ENCODE results near the gene HDAC10.

GRCh38 chr22:50266994-50267393 lies 15.9 kb upstream of the HDAC10 start:
- TF ChIP-seq CTCF (IDR thresholded peaks at IDR 0.05) (no peak), SIN3A (IDR thresholded peaks at IDR 0.05; ENCODE audit: borderline replicate concordance, insufficient read depth, low read depth, low read length) (no peak)
